HepG2 (cell line): ENCODE measurements around the gene ARHGEF12. TPM values are rescaled to one million over a fixed set of nuclear protein-coding genes. Genes with fewer than 3 reads are reported as not detected.

Source experiments
- ATF6 ChIP-seq: sonication (generic); formaldehyde crosslinking; conservative IDR thresholded peaks from 2 replicates; pipeline ENCODE4 v1.4.0; 2020; ENCODE audit warnings: missing genetic modification reagents
- E2F5 ChIP-seq: sonication (generic); formaldehyde crosslinking; conservative IDR thresholded peaks from 2 replicates; pipeline ENCODE4 v1.4.0; 2020; ENCODE audit warnings: missing genetic modification reagents
- HMGXB3 ChIP-seq: sonication (generic); formaldehyde crosslinking; IDR thresholded peaks from 2 replicates; pipeline ENCODE4 v1.4.0; 2020; ENCODE audit warnings: missing genetic modification reagents, borderline replicate concordance
- HNF4G ChIP-seq, 2 experiments: sonication (generic) in 1 of 2; formaldehyde crosslinking in 1 of 2; IDR thresholded peaks; 2 replicates each; pipeline versions ENCODE4 v1.4.0 to v1.6.1; 2011 to 2020; ENCODE audit warnings: borderline replicate concordance in 2 of 2, low read depth in 2 of 2, mild to moderate bottlenecking in 2 of 2, low read length in 1 of 2, missing genetic modification reagents in 1 of 2, moderate library complexity in 1 of 2
- MYNN ChIP-seq: sonication (generic); formaldehyde crosslinking; IDR thresholded peaks from 2 replicates; pipeline ENCODE4 v1.4.0; 2020; ENCODE audit warnings: mild to moderate bottlenecking, low read depth, missing genetic modification reagents
- RERE ChIP-seq: IDR thresholded peaks from 2 replicates; pipeline ENCODE4 v1.6.1; 2016; ENCODE audit warnings: low read depth, missing genetic modification reagents, missing compliant biosample characterization
- TCF7 ChIP-seq: sonication (generic); IDR thresholded peaks from 2 replicates; pipeline ENCODE4 v1.6.1; 2016; ENCODE audit warnings: antibody characterized with exemption, low read depth
- THAP9 ChIP-seq: sonication (generic); formaldehyde crosslinking; IDR thresholded peaks from 2 replicates; pipeline ENCODE4; 2020; ENCODE audit warnings: missing genetic modification reagents, mild to moderate bottlenecking, borderline replicate concordance
- ZNF18 ChIP-seq: sonication (generic); formaldehyde crosslinking; IDR thresholded peaks from 2 replicates; pipeline ENCODE4 v1.8.0; 2022; ENCODE audit warnings: mild to moderate bottlenecking, missing genetic modification reagents; ENCODE audit not compliant: insufficient replicate concordance
- ZNF7 ChIP-seq: IDR thresholded peaks from 2 replicates; pipeline ENCODE4 v1.6.1; 2016; ENCODE audit warnings: missing biosample characterization, missing genetic modification reagents
- polyA plus RNA-seq, 8 experiments: library from polyadenylated mRNA; depleted of rRNA in 3 of 8; stranded (reverse) in 7 of 8; unstranded in 1 of 8; fragments of >200 nt; fragmentation: Illumina TruSeq in 4 of 8; extraction: Trizol in 4 of 8; gene quantifications; 2 replicates each; pipeline versions ENCODE4 v1.2.1 to v1.2.3, GENCODE V29; 2011 to 2016; ENCODE audit warnings: low read depth in 4 of 8, missing spikeins in 1 of 8, mixed read lengths in 1 of 8; ENCODE audit not compliant: insufficient read depth in 1 of 8
- total RNA-seq, 5 experiments: library from RNA; depleted of rRNA; stranded (reverse); fragments of >200 nt; fragmentation: Illumina TruSeq; extraction: Trizol; gene quantifications; 2 replicates each; pipeline ENCODE4 v1.2.3, GENCODE V29; 2016; ENCODE audit warnings: low read depth in 1 of 5

Gene ARHGEF12
- total and polyA plus RNA-seq, 2 of the 13 experiments (the other 11 are each of a cell fraction or from before 2014, with no cell fraction given) = 17.9 to 54.4 TPM

GRCh38 chr11:120391292-120391691, 55.1 kb downstream of the ARHGEF12 start (continued):
- TF ChIP-seq ZNF18 (no peak), HMGXB3 (CRISPR knock-in tag) (peak; percentile 98), MYNN (no peak), THAP9 (CRISPR knock-in tag) (no peak), ATF6 (CRISPR knock-in tag) (no peak), E2F5 (CRISPR knock-in tag) (no peak), TCF7 (no peak), HNF4G (IDR thresholded peaks at IDR 0.05; ENCODE audit: borderline replicate concordance, low read depth, low read length) (peak; percentile 68), HNF4G (CRISPR knock-in tag; IDR thresholded peaks at IDR 0.05; ENCODE audit: borderline replicate concordance, low read depth) (no peak; the same call in 1 of the 2 replicates), ZNF7 (no peak), RERE (CRISPR knock-in tag) (no peak)
